GM23248 (cell line): ENCODE measurements around the gene SYT3.
"Not testable (repeated sequence)": the region's sequence is repeated elsewhere in the genome, so short reads cannot be mapped to it uniquely, and the experiment has no call there.

Experiments used
- EZH2 ChIP-seq: fragments of 200-600 bp; sonication (generic); IDR thresholded peaks from 2 replicates; pipeline ENCODE4 v1.6.1; 2018; ENCODE audit warnings: antibody characterized with exemption, mild to moderate bottlenecking; ENCODE audit not compliant: insufficient read depth, poor library complexity, severe bottlenecking
- EZH2phosphoT487 ChIP-seq: fragments of 200-600 bp; sonication (generic); IDR thresholded peaks from 2 replicates; pipeline ENCODE4 v1.6.1; 2018; ENCODE audit warnings: antibody characterized with exemption, moderate library complexity, mild to moderate bottlenecking, low read depth; ENCODE audit not compliant: insufficient read depth

- not testable (repeated sequence) for TF ChIP-seq EZH2phosphoT487, EZH2
These were observed 33.4 kb downstream of the SYT3 start for GRCh38 chr19:50606059-50606836.
